ENCODE measurements around the gene TLCD3A. TPM values are rescaled to one million over a fixed set of nuclear protein-coding genes. Genes with fewer than 3 reads are reported as not detected.

The TLCD3A gene
- total and polyA plus RNA-seq, 2 donors (not counting 3 experiments of a cell fraction or from before 2014, with no cell fraction given): 36.6 to 54.1 TPM

GRCh38 chr17:690361-690760 is 42.0 kb upstream of the TLCD3A start:
- Histone ChIP-seq H4K20me1 (replicated peaks; ENCODE audit: control insufficient read depth, extremely low read depth, insufficient read depth, low read length) (no peaks in the 10 kb centered on the region), H2AFZ (ENCODE audit: low read depth, low read length) (no peak overlapping the region), H3K4me2 (ENCODE audit: insufficient read depth, low read length) (no peak overlapping the region), H3K9me1 (replicated peaks; ENCODE audit: control insufficient read depth, extremely low read depth, insufficient read depth, low read length) (no peaks in the 10 kb centered on the region), H3K9ac (replicated peaks; ENCODE audit: extremely low read depth, insufficient read depth, low read length) (no peak overlapping the region), H3K79me2 (ENCODE audit: control insufficient read depth, insufficient read depth, low read length) (no peaks in the 10 kb centered on the region), H3K9me3 (replicated peaks; ENCODE audit: control insufficient read depth, insufficient read depth, low read length) (no peaks in the 10 kb centered on the region), H3K4me3 (replicated peaks in 1 of 3; ENCODE audit: insufficient read depth in 1 of 3, low read depth in 1 of 3, low read length in 3 of 3) (no peak overlapping the region), H3K36me3 (ENCODE audit: control insufficient read depth in 2 of 2, extremely low read depth in 1 of 2, insufficient read depth in 2 of 2, low read length in 2 of 2) (peaks cover 9 to 10% of the 10 kb centered on the region in 2 experiments), H3K27me3 (ENCODE audit: control insufficient read depth in 2 of 2, insufficient read depth in 2 of 2, low read length in 2 of 2) (no peaks in the 10 kb centered on the region), H3K4me1 (ENCODE audit: control insufficient read depth, extremely low read depth, insufficient read depth, low read length) (peaks cover 22% of the 10 kb centered on the region), H3K27ac (ENCODE audit: insufficient read depth, low read depth, low read length) (no peak overlapping the region)
- ChIA-PET CTCF (interaction anchor here (1.1 to 16.0 kb wide), 3 partner anchors 10 to 290 kb away, joined by 3 to 762 read pairs (median 21); a partner anchor contains a TSS), POLR2A (no interaction called here)
- no peak for DNase-seq (ENCODE audit: low read depth, low spot score)
- BruUV-seq (replicated peaks): no TSS peak
- no peak for FAIRE-seq
- intact Hi-C loops (cut with micrococcal nuclease): no loop called here
- TF ChIP-seq GATA2 (IDR thresholded peaks at IDR 0.05; ENCODE audit: insufficient read depth, insufficient read length, low read depth, low read length) (no peak), MYC (IDR thresholded peaks at IDR 0.05; ENCODE audit: low read depth, low read length) (no peak), MAX (IDR thresholded peaks at IDR 0.05; ENCODE audit: insufficient read depth, insufficient read length) (no peak), JUN (IDR thresholded peaks at IDR 0.05; ENCODE audit: borderline replicate concordance, insufficient read depth, insufficient read length, low read depth) (no peak), POLR2A (IDR thresholded peaks at IDR 0.05; ENCODE audit: low read depth, low read length) (no peak), POLR2AphosphoS5 (IDR thresholded peaks at IDR 0.05; ENCODE audit: insufficient read depth, low read depth, low read length) (no peak), FOS (IDR thresholded peaks at IDR 0.05; ENCODE audit: borderline replicate concordance, insufficient read depth, low read length) (no peak), EZH2 (IDR thresholded peaks at IDR 0.05; ENCODE audit: borderline replicate concordance, low read depth, low read length, severe bottlenecking) (no peak), CTCF (IDR thresholded peaks at IDR 0.05; ENCODE audit: extremely low read depth in 1 of 2, insufficient read depth in 1 of 2, low read depth in 1 of 2, low read length in 2 of 2) (no peak)
- dilution Hi-C loops (cut with MboI; ENCODE audit: extremely low pct_ligation_motif_present, low sequenced_read_pairs): loop anchor here (10.0 kb wide), 1 partner anchor 86 kb away; no protein-coding TSS in a partner anchor

Measured in endothelial cell of umbilical vein (primary cell).